Left cardiac atrium (tissue), 4 donors: ENCODE data around the gene ZBTB20. TPM values are rescaled to one million over a fixed set of nuclear protein-coding genes. Genes with fewer than 3 reads are reported as not detected.

ENCODE experiments used
- ATAC-seq, 2 donors: fragments of 200-7000 bp; cut with Tn5 transposase; one replicate each; pipeline ENCODE4 v1.9.1; 2020; ENCODE audit warnings: mild to moderate bottlenecking in 2 of 2, moderate library complexity in 2 of 2
- DNase-seq: peaks from one replicate; pipeline ENCODE4 v3.0.0-alpha.2; 2020
- intact Hi-C, 2 donors: fragments of 100-400 bp; cut with DNase I; formaldehyde crosslinking; loops; one replicate each; pipeline versions ENCODE4 v1.14.1 to v1.15.1; 2022 to 2023
- total RNA-seq, 2 donors: library from RNA; stranded (reverse); fragmentation: NEBNext Ultra II Directional; extraction: Animal tissue kit (Norgen Biotek cat#: 25700); gene quantifications; one replicate each; pipeline ENCODE4 v1.2.1, GENCODE V29; 2021
- donor health status: DM: no; HTN: yes; CAD: no.
- donor health status: DM: no; HTN: yes; CAD: no; lungs with severe emphysema.
- donor health status: DM: yes; HTN: yes; CAD: no.
- donor health status: Dilated cardiomyopathy.

Gene ZBTB20
- total RNA-seq, 2 donors from 2014 or later = 59.5 to 68.8 TPM

DNA sequence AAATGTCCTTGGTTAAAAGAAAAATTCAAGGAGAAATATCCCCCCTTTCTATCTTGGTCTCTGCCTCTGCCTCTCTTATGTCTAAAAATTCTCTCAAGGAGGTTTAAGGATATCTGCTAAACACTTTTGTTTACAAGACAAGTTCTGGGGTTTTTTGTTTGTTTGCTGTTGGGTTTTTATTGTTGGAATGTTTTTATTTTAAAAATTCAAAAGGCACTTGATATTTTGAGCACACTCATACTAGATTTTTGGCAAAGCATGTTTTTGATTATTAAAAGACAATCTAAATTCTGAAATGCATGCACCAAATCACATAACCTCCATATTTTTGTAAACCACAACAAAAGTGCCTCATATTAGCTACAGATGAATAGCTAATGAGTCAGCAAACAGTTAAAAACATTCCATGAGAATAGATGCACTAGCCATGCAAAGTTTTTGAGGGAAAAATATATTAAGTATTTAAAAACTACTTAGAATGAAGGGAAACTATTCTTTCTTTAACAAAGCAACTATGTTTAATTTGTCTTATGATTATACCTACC lies 84.6 kb downstream of the ZBTB20 start:
- DNase-seq (no peak), ATAC-seq (no peak)
- intact Hi-C loops = no loop called here

DNA sequence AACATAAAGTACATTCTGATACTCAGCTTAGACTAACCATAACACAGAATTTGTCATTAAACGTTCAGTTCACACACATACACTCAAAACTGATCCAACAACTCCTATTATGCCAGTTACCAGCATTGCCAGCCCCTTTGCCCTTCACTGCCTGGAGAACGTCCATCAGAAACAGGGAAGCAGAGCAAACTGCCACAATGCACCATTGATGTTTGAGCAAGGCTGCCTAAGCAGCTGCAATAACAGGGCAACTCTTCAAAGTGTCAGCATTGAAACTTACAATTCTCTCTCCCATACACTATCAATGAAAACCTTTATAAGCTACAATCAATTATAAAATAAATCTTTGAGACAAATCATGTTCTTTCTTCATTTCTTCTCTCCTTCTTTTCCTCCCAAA lies 85.1 kb downstream of the ZBTB20 start:
- DNase-seq (no peak), ATAC-seq (peak in 1 of 2 donors; percentile 30)
- intact Hi-C loops = no loop called here

GRCh38 chr3:115052906-115053305 lies 94.2 kb downstream of the ZBTB20 start:
- no peak for DNase-seq
- ATAC-seq = no peak
- intact Hi-C loops = no loop called here

DNA sequence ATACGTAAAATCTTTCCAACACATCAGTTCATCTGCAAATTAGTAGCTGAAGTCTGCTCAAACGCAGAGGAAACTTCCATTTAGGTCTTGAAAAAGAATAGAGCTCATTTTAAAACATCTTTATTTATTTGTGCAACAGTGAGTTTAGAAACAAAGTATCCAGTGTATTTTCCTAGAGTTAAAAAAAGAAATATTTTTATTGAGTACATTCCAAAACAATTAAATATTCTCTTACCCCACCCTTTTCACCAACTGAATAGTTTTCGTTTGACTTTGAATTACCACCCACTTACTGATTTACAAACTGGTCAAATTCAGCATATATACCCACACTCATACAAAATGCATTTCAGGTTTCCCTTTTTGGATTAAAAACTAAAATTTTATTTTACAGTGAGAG lies 104.7 kb downstream of the ZBTB20 start:
- DNase-seq = no peak
- intact Hi-C loops = no loop called here
- ATAC-seq = no peak

- ATAC-seq = peak in 1 of 2 donors; percentile 46
- peak; percentile 29 for DNase-seq
- intact Hi-C loops = no loop called here
Observed at GRCh38 chr3:115040673-115041286, 106.3 kb downstream of the ZBTB20 start.

DNA sequence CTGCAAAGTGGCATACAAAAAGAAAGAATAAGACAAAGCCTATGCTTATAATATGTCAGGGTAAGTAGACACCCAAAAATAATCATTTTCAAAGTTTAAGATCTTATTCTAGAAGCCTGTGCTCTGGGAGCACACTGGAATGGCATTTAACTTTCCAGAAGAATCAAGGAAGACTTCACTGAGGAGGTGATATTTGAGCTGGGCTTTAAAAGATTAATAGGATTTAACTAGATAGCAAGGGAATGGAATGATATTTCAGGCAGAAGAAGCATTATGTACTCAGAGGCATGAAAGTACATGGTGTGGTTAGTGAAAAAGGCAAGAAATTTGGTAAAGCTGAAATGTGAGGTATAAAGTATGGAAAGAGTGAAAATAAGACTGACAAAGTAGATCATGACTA lies 106.8 kb downstream of the ZBTB20 start:
- ATAC-seq (no peak), DNase-seq (no peak)
- intact Hi-C loops = no loop called here

DNA sequence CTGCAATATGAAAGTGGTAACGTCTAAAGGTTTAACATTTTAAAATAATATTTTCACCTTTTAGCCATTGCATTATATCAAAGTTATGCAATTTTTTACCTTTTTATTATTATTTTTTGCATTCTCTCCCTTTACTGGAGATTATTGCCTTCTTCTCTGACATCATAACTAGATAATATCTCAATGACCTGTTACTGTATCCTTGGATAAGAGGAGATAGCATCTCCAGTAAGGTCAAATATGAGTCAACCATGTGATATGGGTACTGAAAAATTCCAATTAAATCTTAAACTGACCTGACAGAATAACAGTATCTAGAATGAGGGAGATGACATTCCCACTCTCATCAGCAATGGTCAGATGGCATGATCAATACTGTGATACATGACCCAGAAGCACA lies 108.3 kb downstream of the ZBTB20 start:
- intact Hi-C loops = no loop called here
- ATAC-seq = no peak
- no peak for DNase-seq

- ATAC-seq = peak in 1 of 2 donors; percentile 50
- intact Hi-C loops = no loop called here
- no peak for DNase-seq
Observed at GRCh38 chr3:115022835-115023398, 124.2 kb downstream of the ZBTB20 start.

DNA sequence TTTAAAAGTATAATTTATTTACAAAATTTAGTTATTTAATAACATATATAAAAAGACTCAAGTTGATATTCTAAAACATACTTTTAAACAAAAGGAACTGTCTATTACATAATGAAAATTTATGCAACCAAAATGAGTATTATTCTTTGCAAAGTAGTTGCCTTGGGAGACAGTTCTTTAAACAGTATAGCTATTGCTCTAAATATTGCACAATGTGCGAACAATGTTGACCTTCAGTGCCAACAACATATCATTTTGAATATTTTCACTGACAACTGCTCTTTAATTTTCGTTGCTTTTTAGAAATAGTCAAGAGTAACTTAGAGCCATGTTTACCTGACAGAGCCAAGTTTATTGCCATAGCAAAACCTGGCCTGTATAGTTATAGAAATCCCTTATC lies 124.9 kb downstream of the ZBTB20 start:
- DNase-seq = no peak
- intact Hi-C loops = no loop called here
- no peak for ATAC-seq

GRCh38 chr3:115021061-115021460 lies 126.0 kb downstream of the ZBTB20 start:
- intact Hi-C loops = no loop called here
- DNase-seq (no peak), ATAC-seq (no peak)

DNA sequence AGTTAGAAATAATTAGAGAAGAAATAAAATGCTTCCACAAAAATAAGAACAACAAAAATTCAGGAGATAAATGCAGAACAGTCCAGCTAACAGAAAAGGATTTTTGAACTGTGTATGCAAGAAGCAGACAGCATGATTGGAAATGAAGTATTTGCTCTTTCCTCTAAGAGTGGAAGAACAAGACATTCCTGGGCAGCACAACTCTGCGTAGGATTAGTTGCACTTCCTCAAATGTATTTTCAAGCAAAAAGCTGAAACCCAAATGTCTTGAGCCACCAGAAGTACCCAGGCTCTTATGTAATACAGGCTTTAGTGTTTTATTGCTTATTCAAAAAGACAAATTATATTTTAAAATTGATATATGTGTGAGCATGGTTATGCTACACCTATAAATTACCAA lies 127.2 kb downstream of the ZBTB20 start:
- DNase-seq (no peak), ATAC-seq (no peak)
- intact Hi-C loops = no loop called here

GRCh38 chr3:115018694-115019093 lies 128.4 kb downstream of the ZBTB20 start:
- intact Hi-C loops = no loop called here
- ATAC-seq = no peak

DNA sequence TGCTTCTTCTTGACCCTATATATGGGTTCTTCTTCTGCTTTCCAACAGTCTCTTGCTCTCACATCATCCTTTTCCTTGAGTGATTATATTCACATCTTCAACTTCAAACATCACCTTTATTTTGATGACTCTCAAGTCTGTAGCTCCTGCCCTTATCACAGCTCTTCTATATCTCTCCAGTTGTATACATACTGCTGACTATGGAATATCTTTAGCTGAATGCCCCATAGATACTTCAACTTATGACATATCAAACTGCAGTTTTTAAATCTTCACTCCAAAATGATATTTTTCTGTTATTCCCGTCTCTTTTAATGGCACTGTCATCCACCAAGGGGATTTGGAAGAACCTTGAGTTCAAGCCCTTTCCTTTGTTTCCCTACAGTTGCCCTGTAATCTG lies 139.1 kb downstream of the ZBTB20 start:
- DNase-seq (no peak), ATAC-seq (no peak)
- intact Hi-C loops = no loop called here

More at GRCh38 chr3:115018694-115019093, 128.4 kb downstream of the ZBTB20 start:
- DNase-seq = no peak

DNA sequence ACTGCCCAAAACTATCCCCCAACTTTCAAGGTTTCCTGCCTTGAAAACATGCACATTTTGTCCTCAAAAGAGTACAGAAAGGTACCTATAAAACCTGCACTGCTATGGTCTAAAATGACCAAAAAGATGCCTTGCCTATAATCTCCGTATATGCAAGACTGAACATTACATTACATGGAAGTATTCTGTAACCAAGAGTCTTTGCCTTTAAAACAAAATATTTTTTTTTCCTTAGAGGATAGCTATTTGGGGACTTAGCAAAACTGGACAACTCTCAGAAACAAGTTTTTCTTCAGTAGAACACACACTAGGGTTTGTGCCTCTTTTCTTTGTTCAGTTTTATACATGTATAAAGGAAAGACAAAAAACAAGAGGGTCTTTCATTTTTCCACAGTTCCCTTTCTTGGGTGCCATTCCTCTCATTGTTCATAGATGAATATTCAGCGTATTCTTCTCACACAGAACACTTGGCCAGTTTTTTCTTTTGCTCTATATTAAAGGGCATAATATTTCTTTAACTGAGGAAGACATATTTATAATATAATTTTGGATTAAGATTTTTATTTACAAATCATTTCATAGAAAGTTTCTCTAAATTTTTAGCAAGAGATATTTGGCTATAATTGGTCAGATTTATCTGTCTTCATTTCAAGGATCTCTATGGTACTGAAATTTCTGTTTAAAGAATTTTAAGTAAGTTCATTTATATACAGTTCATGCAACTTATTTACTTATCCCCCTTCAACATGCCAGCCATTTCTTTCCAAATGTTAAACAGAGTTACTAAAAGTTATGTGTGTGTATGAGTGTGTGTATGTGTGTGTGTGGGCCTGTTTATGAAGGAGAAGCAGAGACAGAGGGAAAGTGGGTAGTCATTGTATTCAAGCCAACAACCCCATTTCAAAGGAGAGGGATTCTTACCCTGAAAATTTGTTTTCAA lies 142.6 kb downstream of the ZBTB20 start:
- no peak for DNase-seq
- ATAC-seq = no peak
- intact Hi-C loops = no loop called here

DNA sequence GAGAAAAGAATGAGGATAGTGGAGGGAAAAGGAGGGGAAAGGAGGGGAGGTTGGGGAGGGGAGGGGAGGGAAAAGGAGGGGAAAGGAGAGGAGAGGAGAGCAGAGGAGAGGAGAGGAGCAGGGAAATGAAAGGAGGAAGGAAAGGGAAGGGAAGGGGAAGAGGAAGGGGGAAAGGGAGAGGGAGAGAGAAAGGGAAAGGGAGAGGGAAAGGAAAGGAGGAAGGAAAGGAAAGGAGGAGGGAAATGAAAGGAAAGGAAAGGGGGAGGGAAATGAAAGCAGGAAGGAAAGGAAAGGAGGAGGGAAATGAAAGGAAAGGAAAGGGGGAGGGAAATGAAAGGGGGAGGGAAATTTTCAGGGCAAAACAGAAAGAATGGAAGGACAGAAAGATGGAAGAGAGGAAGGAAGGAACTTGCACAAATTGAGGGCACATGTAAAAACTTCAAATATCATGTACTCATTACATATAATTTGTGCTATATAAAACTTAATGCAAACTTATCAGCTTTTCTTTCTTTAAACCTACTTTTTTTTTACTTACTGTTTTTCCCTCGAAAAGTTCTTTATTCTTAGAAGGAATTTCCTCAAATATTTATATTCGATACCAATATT lies 148.0 kb downstream of the ZBTB20 start:
- ATAC-seq (no peak), DNase-seq (no peak)
- intact Hi-C loops = no loop called here

DNA sequence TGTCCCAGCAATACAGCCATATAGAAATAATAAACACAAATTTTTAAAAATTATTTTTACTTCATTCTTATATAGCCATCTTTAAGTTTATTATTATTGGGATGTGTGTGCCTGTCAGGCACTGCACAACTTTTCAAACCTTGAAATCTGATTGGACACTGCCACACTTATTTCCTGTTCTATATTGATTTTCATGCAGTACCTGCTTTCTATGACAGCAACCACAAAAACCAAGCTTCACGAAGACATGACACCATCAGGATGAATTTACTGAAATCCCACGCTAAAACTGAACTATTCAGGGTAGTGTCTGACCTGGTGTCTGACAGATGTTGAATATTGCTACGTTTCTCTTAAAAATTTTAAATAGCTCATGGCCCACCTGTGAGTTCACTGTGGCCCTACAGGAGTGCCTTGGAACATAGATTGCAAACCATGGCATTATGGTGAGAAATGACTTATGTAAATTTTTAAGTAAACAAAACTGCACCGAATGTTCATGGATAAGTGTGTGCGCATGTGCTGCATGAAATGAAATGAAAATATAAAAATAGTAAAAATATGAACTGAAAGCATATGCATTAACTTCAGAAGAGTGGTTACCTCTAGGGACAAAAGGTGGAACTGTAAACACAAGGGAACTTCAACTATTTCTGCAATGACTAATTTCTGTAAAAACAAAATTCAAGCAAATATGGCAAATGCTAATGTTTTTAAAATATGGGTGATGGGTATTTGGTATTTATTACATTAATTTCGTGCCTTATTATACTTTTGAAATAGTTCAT lies 152.3 kb downstream of the ZBTB20 start:
- intact Hi-C loops = no loop called here
- DNase-seq (no peak), ATAC-seq (no peak)

GRCh38 chr3:114985776-114986175 lies 161.3 kb downstream of the ZBTB20 start:
- DNase-seq = no peak
- ATAC-seq = no peak
- intact Hi-C loops = no loop called here

GRCh38 chr3:114983248-114983647 lies 163.8 kb downstream of the ZBTB20 start:
- intact Hi-C loops = no loop called here
- ATAC-seq (no peak), DNase-seq (no peak)

DNA sequence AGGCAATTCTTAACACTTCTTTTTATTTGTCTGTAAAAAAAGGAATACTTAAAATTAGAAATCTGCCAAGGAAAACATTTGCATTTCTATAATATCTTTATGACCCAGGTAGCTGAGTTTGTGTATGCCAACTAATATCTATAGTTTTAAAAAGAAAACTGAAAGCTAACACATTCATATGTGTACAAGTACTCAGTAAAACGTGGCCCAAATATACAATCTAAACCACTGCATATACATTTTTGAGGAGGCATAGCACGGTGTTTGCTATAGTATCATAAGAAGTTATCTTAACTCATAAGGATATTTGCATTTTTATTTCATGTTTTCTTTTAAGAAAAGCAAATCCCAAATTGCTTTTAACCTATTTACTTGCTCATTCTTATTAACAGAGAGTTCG lies 172.7 kb downstream of the ZBTB20 start:
- intact Hi-C loops = no loop called here
- no peak for ATAC-seq
- no peak for DNase-seq
